HUDEP-2 (cell line): ENCODE data around the gene RAMACL.
"Not testable (repeated sequence)": the region's sequence is repeated elsewhere in the genome, so short reads cannot be mapped to it uniquely, and the experiment has no call there.

ENCODE experiments used
- DNase-seq, 76 experiments: peaks; one replicate each; lab custom pipeline; 2025; ENCODE audit not compliant: unreplicated experiment in 76 of 76; lab: John Stamatoyannopoulos, UW

Gene RAMACL

GRCh38 chr6:166539011-166539385 lies 47.5 kb downstream of the RAMACL start:
- DNase-seq, result not testable (repeated sequence)

- DNase-seq, result no peak
Observed at GRCh38 chr6:166538297-166539010, 48.0 kb downstream of the RAMACL start.

- DNase-seq, result no peak
Observed at GRCh38 chr6:166534658-166535406, 51.6 kb downstream of the RAMACL start.

GRCh38 chr6:166533205-166533824 lies 53.2 kb downstream of the RAMACL start:
- DNase-seq, result no peak
